ENCODE measurements around the gene FANCC. TPM values are rescaled to one million over a fixed set of nuclear protein-coding genes. Genes with fewer than 3 reads are reported as not detected.

FANCC gene
- total RNA-seq, 1 donor from 2014 or later, result 22.9 TPM

DNA sequence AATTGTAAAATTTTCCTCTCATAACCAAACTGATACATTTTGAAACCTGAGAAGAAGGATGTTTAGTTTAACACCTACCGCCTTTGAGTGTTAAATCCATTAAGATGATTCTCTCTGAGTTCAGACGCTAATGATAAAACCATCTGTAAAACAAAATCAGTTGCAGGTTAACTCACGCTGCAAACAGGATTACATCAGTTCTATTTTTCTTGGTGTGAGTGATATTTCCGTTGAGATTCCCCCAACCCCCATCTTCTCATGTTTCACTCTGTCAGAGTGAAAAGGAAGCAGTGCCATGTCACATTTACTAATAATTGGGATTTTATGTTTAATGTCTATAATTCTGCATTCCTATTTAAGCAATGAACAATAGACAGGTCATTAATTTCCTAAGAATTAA is 146.5 kb downstream of the FANCC start:
- Mint-ChIP-seq H3K4me3 (ENCODE audit: unreplicated experiment) (peak overlapping the region; percentile 82), H3K9me3 (ENCODE audit: unreplicated experiment) (peaks cover 13% of the 10 kb centered on the region), H3K4me1 (ENCODE audit: low read depth, unreplicated experiment) (peaks cover 40% of the 10 kb centered on the region), H3K36me3 (ENCODE audit: unreplicated experiment) (peaks cover 11% of the 10 kb centered on the region), H3K27me3 (ENCODE audit: unreplicated experiment) (peaks cover 5% of the 10 kb centered on the region), H3K27ac (ENCODE audit: unreplicated experiment) (peak overlapping the region; percentile 96)
- TF ChIP-seq, protein P1, sequence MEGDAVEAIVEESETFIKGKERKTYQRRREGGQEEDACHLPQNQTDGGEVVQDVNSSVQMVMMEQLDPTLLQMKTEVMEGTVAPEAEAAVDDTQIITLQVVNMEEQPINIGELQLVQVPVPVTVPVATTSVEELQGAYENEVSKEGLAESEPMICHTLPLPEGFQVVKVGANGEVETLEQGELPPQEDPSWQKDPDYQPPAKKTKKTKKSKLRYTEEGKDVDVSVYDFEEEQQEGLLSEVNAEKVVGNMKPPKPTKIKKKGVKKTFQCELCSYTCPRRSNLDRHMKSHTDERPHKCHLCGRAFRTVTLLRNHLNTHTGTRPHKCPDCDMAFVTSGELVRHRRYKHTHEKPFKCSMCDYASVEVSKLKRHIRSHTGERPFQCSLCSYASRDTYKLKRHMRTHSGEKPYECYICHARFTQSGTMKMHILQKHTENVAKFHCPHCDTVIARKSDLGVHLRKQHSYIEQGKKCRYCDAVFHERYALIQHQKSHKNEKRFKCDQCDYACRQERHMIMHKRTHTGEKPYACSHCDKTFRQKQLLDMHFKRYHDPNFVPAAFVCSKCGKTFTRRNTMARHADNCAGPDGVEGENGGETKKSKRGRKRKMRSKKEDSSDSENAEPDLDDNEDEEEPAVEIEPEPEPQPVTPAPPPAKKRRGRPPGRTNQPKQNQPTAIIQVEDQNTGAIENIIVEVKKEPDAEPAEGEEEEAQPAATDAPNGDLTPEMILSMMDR (IDR thresholded peaks at IDR 0.05; ENCODE audit: partially characterized antibody, unreplicated experiment), result no peak
- no peak for DNase-seq

DNA sequence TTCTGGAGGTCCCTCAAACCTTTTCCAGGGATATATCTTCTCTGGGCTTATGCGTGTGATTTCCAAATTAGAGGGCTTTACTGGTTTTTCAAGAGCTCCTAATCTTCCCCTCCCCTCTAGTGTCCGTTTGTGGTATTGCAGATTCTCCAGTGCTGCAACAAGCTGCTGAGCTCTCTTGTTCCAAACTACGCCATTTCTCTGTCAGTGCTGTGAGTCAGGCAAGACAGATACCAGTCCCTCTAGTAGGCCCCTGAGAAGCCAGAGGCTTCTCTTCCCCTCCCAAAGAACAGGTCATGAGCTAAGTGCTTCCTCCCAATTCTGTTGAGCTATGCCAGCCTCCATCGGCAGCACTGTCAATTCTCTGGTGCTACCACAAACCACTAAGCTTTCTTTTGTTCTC is 149.5 kb downstream of the FANCC start:
- Mint-ChIP-seq H3K36me3 (ENCODE audit: unreplicated experiment) (peaks cover 13% of the 10 kb centered on the region), H3K4me3 (ENCODE audit: unreplicated experiment) (peak overlapping the region; percentile 32), H3K4me1 (ENCODE audit: low read depth, unreplicated experiment) (peaks cover 26% of the 10 kb centered on the region), H3K27ac (ENCODE audit: unreplicated experiment) (peak overlapping the region; percentile 87), H3K27me3 (ENCODE audit: unreplicated experiment) (peaks cover 5% of the 10 kb centered on the region), H3K9me3 (ENCODE audit: unreplicated experiment) (peaks cover 13% of the 10 kb centered on the region)
- peak; percentile 61 for DNase-seq
- TF ChIP-seq, protein P1 (IDR thresholded peaks at IDR 0.05; ENCODE audit: partially characterized antibody, unreplicated experiment), result peak; percentile 94

DNA sequence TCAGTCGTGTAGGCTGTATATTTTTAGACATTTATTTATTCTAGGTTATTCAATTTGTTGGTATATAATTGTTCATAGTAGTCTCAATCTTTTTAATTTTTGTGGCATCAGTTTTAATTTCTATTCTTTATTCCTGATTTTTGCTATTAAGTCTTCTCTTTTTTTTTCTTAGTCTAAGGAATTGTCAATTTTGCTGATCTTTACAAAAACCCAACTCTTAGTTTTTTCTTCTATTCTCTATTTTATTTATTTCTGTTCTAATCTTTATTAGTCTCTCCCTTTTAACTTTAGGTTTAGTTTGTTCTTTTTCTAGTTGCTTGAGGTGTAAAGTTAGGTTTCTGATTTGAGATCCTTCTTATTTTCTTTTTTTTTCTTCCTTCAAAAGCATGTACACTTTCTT is 152.5 kb downstream of the FANCC start:
- peaks cover 13% of the 10 kb centered on the region for H3K4me1 Mint-ChIP-seq (ENCODE audit: low read depth, unreplicated experiment)
- peaks cover 4% of the 10 kb centered on the region for H3K9me3 Mint-ChIP-seq (ENCODE audit: unreplicated experiment)
- TF ChIP-seq, protein P1 (IDR thresholded peaks at IDR 0.05; ENCODE audit: partially characterized antibody, unreplicated experiment), result no peak
- DNase-seq, result no peak
- H3K27me3 Mint-ChIP-seq (ENCODE audit: unreplicated experiment), result peaks cover 2% of the 10 kb centered on the region
- no peak overlapping the region for H3K4me3 Mint-ChIP-seq (ENCODE audit: unreplicated experiment)
- H3K36me3 Mint-ChIP-seq (ENCODE audit: unreplicated experiment), result peaks cover 21% of the 10 kb centered on the region
- no peak overlapping the region for H3K27ac Mint-ChIP-seq (ENCODE audit: unreplicated experiment)

DNA sequence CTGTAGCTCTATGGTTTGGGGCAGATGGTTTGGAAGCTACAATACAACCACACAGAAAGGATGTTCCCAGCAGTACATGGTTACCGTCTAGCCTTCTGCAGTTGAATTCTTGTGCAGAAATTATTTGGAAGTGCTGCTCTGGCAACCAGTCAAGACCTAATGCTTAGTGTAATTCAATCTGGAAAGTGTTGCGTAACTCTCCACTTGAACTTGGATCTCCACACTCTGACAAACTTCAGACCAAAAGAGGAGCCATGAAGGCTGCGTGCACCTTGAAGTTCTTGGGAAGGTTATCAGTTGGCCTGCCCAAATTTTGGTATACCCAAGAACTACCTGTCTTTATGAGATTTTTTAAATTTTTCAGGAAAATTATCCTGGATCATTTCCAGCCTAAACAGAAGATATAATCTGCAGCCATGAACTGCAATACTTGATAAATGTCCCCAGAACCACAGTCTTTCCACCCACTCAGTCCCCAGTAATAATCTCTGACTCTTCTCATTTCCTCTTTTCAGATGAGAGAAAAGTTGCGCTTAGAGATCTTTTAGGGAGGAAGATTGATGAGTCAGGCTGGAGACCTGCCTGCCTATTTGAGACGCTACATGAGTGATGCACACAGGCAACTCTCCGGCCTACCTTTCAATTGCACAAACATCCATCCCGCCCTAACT is 159.9 kb downstream of the FANCC start:
- no peak for DNase-seq
- Mint-ChIP-seq H3K27me3 (ENCODE audit: unreplicated experiment) (peaks cover 3% of the 10 kb centered on the region), H3K27ac (ENCODE audit: unreplicated experiment) (no peak overlapping the region), H3K4me3 (ENCODE audit: unreplicated experiment) (no peak overlapping the region), H3K9me3 (ENCODE audit: unreplicated experiment) (peaks cover 1% of the 10 kb centered on the region), H3K4me1 (ENCODE audit: low read depth, unreplicated experiment) (no peaks in the 10 kb centered on the region), H3K36me3 (ENCODE audit: unreplicated experiment) (peaks cover 5% of the 10 kb centered on the region)
- TF ChIP-seq, protein P1 (IDR thresholded peaks at IDR 0.05; ENCODE audit: partially characterized antibody, unreplicated experiment), result no peak

DNA sequence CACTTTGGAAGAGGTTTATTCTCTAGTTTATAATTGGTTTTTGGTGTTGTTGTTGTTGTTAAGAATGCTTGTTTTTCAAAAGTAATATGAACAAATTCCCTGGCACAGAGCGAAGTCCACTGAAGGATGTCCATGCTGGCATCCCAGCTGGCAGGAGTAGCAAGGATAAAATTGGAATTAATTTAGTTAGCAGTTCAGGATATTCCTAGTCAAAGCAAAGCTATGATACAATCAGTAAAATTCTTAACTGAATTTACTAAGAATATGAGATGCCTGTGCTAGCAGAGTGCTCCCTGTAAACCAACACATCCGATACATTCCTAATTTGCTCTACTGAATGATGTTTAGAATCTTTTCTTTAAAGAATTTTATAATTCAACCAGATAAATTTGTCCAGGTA is 161.4 kb downstream of the FANCC start:
- Mint-ChIP-seq H3K36me3 (ENCODE audit: unreplicated experiment) (no peaks in the 10 kb centered on the region), H3K27me3 (ENCODE audit: unreplicated experiment) (peaks cover 1% of the 10 kb centered on the region), H3K4me3 (ENCODE audit: unreplicated experiment) (no peak overlapping the region), H3K4me1 (ENCODE audit: low read depth, unreplicated experiment) (no peaks in the 10 kb centered on the region), H3K9me3 (ENCODE audit: unreplicated experiment) (no peaks in the 10 kb centered on the region), H3K27ac (ENCODE audit: unreplicated experiment) (no peak overlapping the region)
- DNase-seq, result no peak
- TF ChIP-seq, protein P1 (IDR thresholded peaks at IDR 0.05; ENCODE audit: partially characterized antibody, unreplicated experiment), result no peak
